ENCODE data around the gene OR8I2.
"Not testable (repeated sequence)": the region's sequence is repeated elsewhere in the genome, so short reads cannot be mapped to it uniquely, and the experiment has no call there.

OR8I2 gene

GRCh38 chr11:56093008-56093407 is at the start of gene OR8I2:
TSS of gene OR8I2 (plus strand) at chr11:56093308. CDS start at chr11:56093308, 0 bp downstream.
- no peak for DNase-seq (ENCODE audit: low read depth)

GRCh38 chr11:56045538-56045937 is 47.6 kb upstream of the OR8I2 start:
- DNase-seq (ENCODE audit: low read depth), result no peak

- DNase-seq (ENCODE audit: low read depth), result no peak
These were observed 44.6 kb upstream of the OR8I2 start for GRCh38 chr11:56048480-56048879.

GRCh38 chr11:56049487-56049886 is 43.6 kb upstream of the OR8I2 start:
- DNase-seq (ENCODE audit: low read depth), result no peak

GRCh38 chr11:56056366-56056765 is 36.7 kb upstream of the OR8I2 start:
- DNase-seq (ENCODE audit: low read depth), result not testable (repeated sequence)

- DNase-seq (ENCODE audit: low read depth), result not testable (repeated sequence)
These were observed 35.4 kb upstream of the OR8I2 start for GRCh38 chr11:56057661-56058237.

- DNase-seq (ENCODE audit: low read depth), result not testable (repeated sequence)
These were observed 34.8 kb upstream of the OR8I2 start for GRCh38 chr11:56058260-56058780.

GRCh38 chr11:56066980-56067379 is 26.1 kb upstream of the OR8I2 start:
- no peak for DNase-seq (ENCODE audit: low read depth)

- no peak for DNase-seq (ENCODE audit: low read depth)
These were observed 3.4 kb upstream of the OR8I2 start for GRCh38 chr11:56089697-56090096.

GRCh38 chr11:56103210-56103737 is 10.2 kb downstream of the OR8I2 start, which contains the start of gene OR8H2:
TSS of gene OR8H2 (plus strand) at chr11:56103687. CDS start at chr11:56105043, 1,356 bp downstream.
- no peak for DNase-seq (ENCODE audit: low read depth)

- no peak for DNase-seq (ENCODE audit: low read depth)
These were observed 29.0 kb downstream of the OR8I2 start, which contains the start of gene OR8H3 for GRCh38 chr11:56122073-56122472. TSS of gene OR8H3 (plus strand) at chr11:56122373. CDS start at chr11:56122373, 0 bp downstream.

- DNase-seq (ENCODE audit: low read depth), result no peak
These were observed 47.1 kb downstream of the OR8I2 start, which contains the start of gene OR8J3 for GRCh38 chr11:56140151-56140661. TSS of gene OR8J3 (minus strand) at chr11:56140201. CDS start at chr11:56137718, 2,483 bp downstream.

GRCh38 chr11:56143681-56144080 is 50.6 kb downstream of the OR8I2 start:
- not testable (repeated sequence) for DNase-seq (ENCODE audit: low read depth)

Data from GM04504 (cell line).